Stimulated activated naive CD8-positive, alpha-beta T cell treated with anti-CD3 and anti-CD28 coated beads, Interleukin-15, Interleukin-2, amounts not matched to agents 100 U/mL and 50 U/mL, for 24 hours (primary cell): Measurements from ENCODE around the gene ELL.
"Not testable (repeated sequence)": the region's sequence is repeated elsewhere in the genome, so short reads cannot be mapped to it uniquely, and the experiment has no call there.

Experiments
- ATAC-seq: fragments of 150-1000 bp; cut with Tn5 transposase; one replicate; pipeline ENCODE4 v1.10.0; 2021
- DNase-seq: peaks from one replicate; pipeline ENCODE4 v3.0.0; 2021

Gene ELL

GRCh38 chr19:18521692-18522123 lies at the start of gene ELL:
TSS of gene ELL (minus strand) at chr19:18522070. CDS start at chr19:18522055, 15 bp downstream.
- peak; percentile 2 for ATAC-seq
- no peak for DNase-seq

DNA sequence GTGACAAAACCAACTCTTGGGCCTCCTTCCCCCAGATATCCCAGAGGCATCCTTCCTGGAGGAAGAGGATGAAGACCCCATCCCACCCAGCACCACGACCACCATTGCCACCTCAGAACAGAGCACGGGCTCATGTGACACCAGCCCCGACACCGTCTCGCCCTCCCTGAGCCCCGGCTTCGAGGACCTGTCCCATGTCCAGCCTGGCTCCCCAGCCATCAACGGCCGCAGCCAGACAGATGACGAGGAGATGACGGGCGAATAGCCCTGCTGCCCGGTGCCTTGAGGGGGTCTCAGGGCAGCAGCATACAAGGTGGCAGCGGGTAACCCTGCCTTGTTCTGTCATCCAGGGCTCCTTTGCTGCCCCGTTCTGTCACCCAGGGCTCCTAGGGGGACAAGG lies 46.5 kb upstream of the ELL start:
- DNase-seq (no peak), ATAC-seq (no peak)

GRCh38 chr19:18566953-18567352 lies 45.1 kb upstream of the ELL start:
- no peak for ATAC-seq
- DNase-seq, result no peak

DNA sequence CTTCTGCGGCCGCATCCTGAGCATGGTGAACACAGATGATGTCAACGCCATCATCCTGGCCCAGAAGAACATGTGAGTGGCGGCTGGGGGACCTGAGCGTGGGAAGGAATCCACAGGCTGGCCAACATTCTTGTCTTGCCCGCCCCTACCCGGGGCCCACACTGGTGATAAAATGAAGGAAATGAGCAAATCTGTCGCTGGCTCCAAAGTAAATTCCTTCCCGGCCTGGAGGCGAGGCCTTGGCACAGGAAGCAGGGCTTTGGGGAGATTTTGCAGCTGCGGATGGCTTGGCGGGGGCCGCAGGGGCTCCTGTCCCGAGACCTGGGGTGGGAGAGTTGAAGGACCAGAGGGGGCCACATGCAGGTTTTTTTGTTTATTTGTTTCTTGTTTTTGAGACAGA lies 40.2 kb upstream of the ELL start:
- ATAC-seq, result no peak
- no peak for DNase-seq

DNA sequence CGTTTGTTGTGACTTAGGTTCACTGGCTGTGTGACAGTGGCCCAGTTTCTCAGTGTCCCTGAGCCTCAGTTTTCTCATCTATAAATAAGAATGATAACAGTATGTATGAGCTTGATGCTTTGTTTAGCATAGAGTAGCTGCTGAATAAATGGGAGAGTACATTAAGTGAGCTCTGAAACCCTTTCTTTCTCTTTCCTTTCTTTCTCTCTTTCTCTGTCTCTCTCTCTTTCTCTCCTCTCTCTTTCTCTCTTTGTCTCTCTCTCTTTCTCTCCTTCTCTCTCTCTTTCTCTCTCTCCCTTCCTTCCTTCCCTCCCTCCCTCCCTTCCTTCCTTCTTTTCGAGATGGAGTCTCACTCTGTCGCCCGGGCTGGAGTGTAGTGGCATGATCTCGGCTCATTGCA lies 37.8 kb upstream of the ELL start:
- DNase-seq (no peak), ATAC-seq (no peak)

DNA sequence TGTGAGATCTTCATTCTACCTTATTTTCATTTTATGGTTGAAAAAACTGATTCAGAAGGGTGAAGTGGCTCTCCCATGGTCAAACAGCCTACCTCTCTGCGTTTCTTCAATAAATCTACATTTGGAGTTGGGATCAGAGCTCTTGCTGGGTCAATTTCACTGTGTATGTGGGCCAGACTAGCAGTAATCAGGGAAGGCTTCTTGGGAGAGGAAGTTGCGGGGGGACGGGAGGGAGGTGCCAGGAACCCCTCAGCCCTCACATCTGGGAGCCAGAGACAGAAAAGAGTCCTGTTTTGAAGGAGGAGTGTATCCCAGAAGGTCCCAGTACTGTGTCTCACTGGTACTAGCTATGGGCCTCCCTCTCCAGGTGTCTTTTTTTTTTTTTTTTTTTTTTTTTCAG lies 36.7 kb upstream of the ELL start:
- ATAC-seq, result no peak

GRCh38 chr19:18558202-18558555 lies 36.3 kb upstream of the ELL start:
- ATAC-seq (no peak), DNase-seq (no peak)

More for the DNA sequence above, 36.7 kb upstream of the ELL start:
- no peak for DNase-seq

DNA sequence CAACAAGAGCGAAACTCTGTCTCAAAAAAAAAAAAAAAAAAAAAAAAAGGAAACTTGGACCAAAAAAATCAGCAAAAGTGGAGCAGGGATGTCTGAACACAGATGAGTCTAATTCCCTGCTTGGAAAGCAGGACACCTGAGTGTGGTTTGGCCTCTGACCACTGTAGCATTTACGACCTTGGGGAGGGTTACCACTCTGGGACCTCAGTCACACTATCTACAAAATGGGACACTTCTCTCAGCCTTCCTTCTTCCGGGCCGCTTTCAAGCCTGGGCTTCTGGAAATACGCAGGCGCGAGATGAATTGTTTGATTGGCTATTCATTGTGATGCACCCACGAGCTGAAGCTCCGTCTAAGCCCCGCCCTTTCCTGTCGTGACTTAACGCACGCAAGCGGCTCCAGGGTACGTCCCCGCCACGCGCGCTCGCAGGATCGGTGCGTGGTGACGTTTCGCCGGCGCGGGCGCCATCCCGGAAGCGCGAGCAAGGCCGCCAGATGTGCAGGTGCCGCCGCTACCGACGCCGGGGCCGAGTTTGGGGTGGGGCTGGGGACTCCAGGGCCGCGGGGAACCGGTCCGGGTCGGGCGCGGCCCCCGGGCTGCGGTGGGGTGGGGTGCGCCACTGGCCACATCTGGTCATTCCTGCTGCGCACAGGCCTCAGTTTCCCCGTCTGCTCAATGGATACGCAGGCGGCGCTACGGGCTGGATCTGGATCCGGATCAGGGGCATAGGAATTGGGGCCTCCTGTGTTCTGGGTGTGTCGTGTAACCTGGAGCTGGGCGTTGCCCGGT lies 35.7 kb upstream of the ELL start, which contains the start of gene KXD1:
TSS of gene KXD1 (plus strand) at position 460 of the 791 bp plus-strand sequence. CDS start 4,187 bp downstream, outside the sequence.
- peak; percentile 99 for ATAC-seq

GRCh38 chr19:18551631-18552030 lies 29.8 kb upstream of the ELL start:
- DNase-seq, result no peak
- ATAC-seq, result no peak

More for the DNA sequence above, 35.7 kb upstream of the ELL start, which contains the start of gene KXD1:
- peak; percentile 99 for DNase-seq

- DNase-seq (peak; percentile 81), ATAC-seq (peak; percentile 89)
These were observed 22.1 kb upstream of the ELL start for GRCh38 chr19:18543814-18544475.

GRCh38 chr19:18542941-18543813 lies 21.3 kb upstream of the ELL start, which contains the start of gene FKBP8:
TSS of gene FKBP8 (minus strand) at chr19:18543573. CDS start at chr19:18541970, 1,603 bp downstream.
- peak; percentile 96 for DNase-seq

GRCh38 chr19:18541992-18542940 lies 20.4 kb upstream of the ELL start:
- DNase-seq (no peak), ATAC-seq (no peak)

More at GRCh38 chr19:18542941-18543813, 21.3 kb upstream of the ELL start, which contains the start of gene FKBP8:
- ATAC-seq, result peak; percentile 95

GRCh38 chr19:18541258-18541991 lies 19.6 kb upstream of the ELL start:
- ATAC-seq (peak; percentile 19), DNase-seq (peak; percentile 23)

DNA sequence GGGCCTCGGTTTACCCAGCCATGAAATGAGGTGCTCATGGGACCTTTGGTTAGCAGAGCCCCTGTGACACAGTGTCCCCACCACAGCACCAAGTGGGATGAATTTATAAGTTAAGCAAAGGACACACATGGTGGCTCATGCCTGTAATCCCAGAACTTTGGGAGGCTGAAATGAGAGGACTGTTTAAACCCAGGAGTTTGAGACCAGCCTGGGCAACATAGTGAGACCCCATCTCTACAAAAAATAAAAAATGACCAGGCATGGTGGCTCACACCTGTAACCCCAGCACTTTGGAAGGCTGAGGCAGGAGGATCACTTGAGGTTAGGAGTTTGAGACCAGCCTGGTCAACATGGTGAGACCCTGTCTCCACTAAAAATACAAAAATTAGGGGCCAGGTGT lies 18.3 kb upstream of the ELL start:
- ATAC-seq, DNase-seq: not testable (repeated sequence)

- ATAC-seq (no peak), DNase-seq (no peak)
These were observed 17.5 kb upstream of the ELL start for GRCh38 chr19:18539372-18539771.

GRCh38 chr19:18538115-18538514 lies 16.2 kb upstream of the ELL start:
- DNase-seq (no peak), ATAC-seq (no peak)

DNA sequence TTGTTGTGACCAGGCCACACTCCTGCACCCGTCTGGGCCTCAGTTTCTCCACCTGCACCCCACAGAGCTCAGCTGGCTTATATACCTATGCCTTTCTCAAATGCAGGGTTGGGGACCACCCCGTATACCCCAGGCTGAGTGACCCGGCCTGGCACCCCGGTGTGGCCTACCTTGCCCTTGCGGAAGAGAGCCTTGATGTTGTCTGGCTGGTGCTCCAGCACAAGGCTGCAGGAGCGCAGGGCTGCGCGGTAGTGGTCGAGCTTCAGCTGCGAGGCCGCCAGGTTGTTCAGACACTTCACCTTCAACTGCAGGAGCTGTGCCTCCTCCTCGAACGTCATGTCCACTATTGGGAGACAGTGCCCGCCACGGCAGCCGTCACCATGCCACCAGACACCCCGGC lies 15.6 kb upstream of the ELL start:
- ATAC-seq (no peak), DNase-seq (no peak)

DNA sequence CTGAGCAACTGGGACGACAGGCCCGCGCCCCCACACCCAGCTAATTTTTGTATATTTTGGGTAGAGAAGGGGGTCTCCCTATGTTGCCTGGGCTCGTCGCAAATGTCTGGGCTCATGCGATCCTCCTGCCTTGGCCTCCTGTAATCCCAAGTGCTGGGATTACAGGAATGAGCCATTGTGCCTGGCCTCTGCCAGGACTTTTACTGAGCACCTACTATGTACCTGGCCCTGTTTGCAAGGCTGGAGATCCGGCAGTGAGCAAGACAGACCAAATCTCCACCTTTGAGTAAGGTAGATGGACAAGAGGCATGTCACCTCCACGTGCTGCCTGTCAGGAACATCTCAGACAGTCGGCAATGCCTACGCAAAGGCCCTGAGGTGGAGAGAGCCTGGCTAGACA lies 14.6 kb upstream of the ELL start:
- no peak for ATAC-seq
- DNase-seq, result no peak

DNA sequence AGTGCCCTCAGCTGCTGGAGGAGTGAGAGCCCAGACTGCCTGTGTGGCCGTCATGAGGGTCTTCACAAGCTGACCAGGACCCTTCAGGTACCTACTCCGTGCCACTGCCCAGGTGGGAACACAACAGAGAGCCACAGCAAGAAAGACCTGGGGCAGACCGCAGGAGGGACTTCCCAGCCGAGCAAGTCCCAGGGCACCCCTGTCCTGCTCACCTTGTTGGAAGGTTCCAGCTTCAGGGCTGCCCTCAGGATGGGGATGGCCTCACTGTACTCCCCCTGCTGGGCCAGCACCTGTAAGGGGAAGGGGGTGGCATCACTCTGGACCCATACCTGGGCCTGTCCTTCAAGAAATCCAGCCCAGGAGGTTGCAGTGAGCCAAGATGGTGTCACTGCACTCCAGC lies 11.2 kb upstream of the ELL start:
- no peak for DNase-seq

GRCh38 chr19:18532168-18532890 lies 10.5 kb upstream of the ELL start:
- no peak for ATAC-seq
- DNase-seq, result no peak

More for the DNA sequence above, 11.2 kb upstream of the ELL start:
- ATAC-seq, result no peak
